NCI-H345 treated with DMSO at 0.1 percent for 48 hours (cell line): ENCODE results near the gene STIM1.
A peak's percentile ranks its signal among the peaks of the same experiment; 100 is the strongest.
"Not testable (repeated sequence)": the region's sequence is repeated elsewhere in the genome, so short reads cannot be mapped to it uniquely, and the experiment has no call there.

Experiments
- DNase-seq: peaks from one replicate; lab custom pipeline; 2025; ENCODE audit not compliant: unreplicated experiment; lab: John Stamatoyannopoulos, UW

STIM1 gene

DNA sequence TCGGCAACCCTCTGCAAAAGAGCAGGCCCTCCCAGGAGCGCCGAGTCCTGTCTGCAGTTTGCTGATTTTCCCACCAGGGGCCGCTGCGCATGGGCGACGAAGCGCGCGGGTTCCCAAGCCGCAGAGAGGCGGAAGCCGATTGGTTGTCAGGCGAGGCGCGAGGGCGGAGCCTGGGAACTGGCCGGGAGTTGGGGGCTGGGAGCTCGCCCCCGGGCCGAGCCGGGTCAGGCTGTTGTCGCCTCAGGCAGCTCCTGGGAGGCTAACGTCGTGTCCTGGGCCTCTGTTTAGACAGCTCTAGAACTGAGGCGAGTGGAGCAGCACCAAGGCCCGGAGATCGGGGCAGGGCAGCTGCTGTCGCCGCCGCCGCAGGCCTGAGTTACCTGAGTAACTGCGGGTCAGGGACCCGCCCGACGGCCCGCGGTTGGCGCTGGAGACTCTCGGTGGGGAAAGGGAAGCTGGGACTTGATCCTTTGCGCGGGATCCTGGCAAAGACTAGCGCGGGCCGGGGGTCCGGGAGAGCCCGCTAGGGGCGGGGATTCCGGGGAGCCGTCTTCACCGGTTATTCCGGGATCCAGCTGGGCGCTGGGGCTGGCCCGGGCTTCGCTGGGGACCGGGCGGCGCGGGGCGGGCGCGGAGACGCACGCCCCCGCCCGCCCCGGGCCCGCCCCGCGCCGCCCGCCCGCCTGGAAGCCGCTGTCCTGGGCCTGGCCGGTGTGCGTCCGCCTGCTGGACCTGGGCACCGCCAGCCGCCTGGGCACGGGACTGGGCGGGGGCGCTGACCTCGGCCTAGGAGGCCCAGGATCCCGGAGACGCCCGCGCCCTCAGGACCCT, at the start of gene STIM1:
Gene STIM1 (plus strand): TSS at position 688 of the 831 bp plus-strand sequence. CDS start 607 bp downstream, outside the sequence.
- peak; percentile 80 for DNase-seq

GRCh38 chr11:3807909-3808860, 47.3 kb upstream of the STIM1 start, which contains the start of gene PGAP2:
Gene PGAP2 (plus strand): TSS chr11:3808560. CDS start chr11:3811260, 2,700 bp downstream.
- peak; percentile 55 for DNase-seq

DNA sequence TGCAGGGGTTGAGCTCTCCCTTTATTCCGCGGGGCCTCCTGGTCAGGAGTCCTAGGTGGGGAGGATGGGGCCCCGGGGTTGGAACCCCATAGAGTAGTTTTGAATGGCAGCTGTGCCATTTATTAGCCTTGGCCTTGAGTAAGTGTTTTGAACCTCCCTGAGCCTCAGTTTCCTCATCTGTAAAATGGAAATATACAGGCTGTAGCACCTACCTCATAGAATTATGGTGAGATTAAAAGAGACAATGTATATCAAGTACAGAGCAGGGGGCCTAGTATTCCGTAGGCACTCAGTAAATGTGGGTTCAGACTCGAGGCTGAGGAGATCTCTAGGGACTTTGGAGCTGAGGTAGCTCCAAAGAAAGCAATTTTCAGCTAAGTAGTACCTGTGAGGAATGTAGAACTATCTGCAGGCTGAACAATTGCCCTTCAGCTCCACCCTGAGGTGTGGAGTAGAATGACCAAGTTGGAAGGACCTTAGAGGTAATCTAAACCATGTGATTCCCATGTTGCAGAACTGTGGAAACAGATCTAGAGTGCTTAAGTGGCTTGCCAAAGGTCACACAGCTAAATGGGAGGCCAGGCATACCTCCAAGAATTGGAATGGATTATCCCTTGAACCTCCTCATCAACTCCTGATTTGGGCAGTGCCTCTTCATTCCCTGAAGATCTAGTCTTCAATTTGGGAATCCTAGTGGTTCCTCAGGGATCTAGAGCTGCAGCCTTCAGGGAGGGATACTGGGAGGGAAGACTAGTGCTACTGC, 46.4 kb upstream of the STIM1 start:
- peak; percentile 7 for DNase-seq

GRCh38 chr11:3809624-3809928, 45.9 kb upstream of the STIM1 start:
- DNase-seq: no peak

GRCh38 chr11:3810446-3810845, 45.0 kb upstream of the STIM1 start:
- DNase-seq: no peak

DNA sequence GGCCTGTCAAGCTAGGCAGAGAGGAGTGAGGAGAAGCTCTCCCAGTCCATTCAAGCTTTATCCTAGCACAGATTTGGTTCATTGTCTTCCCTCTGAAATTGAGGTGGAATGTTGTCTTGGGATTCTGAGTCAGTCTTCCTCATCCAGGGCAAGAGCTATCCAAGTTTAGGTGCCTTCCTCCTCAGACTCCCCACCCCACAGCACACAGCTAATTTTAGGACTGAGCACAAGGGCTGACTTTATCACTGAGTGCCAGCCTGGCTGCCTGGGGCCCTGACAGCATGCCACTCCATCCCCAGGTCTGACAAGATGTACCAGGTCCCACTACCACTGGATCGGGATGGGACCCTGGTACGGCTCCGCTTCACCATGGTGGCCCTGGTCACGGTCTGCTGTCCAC, 44.5 kb upstream of the STIM1 start:
- DNase-seq: no peak

GRCh38 chr11:3814832-3815231, 40.6 kb upstream of the STIM1 start:
- not testable (repeated sequence) for DNase-seq

DNA sequence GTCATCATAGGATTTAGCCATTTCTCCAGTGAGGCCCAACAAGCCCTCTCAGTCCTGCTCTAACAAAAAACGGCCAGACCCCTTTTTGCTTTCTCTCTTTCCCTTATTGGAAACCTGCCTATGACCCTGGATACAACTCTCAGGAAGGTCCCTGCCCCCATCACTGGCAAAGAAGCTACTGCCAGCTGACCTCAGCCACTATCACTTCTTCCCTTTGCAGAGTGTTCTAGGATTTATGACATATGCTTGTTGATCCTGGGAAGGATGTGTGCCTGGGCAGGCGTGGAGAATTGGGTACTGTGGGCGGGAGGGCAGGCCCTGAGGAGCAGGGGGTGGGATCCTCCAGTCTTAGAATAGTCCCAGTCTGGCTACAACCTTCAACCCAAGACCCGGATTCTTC, 39.6 kb upstream of the STIM1 start:
- no peak for DNase-seq

GRCh38 chr11:3816673-3817072, 38.8 kb upstream of the STIM1 start:
- no peak for DNase-seq

GRCh38 chr11:3817181-3817800, 38.2 kb upstream of the STIM1 start:
- DNase-seq: no peak

- DNase-seq: no peak
These were observed 34.5 kb upstream of the STIM1 start for GRCh38 chr11:3820971-3821370.

DNA sequence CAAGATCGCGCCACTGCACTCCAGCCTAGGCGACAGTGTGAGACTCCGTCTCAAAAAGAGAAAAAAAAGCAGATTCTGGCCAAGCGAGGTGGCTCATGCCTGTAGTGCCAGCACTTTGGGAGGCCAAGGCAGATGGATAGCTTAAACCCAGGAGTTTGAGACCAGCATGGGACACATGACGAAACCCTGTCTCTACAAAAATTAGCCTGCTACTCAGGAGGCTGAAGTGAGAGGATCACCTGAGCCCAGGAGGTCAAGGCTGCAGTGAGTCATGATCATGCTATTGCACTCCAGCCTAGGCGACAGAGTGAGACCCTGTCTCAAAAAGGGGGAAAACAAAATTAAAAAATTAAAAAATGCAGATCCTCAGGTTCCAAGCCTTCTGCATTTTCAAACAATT, 33.2 kb upstream of the STIM1 start:
- DNase-seq: no peak

GRCh38 chr11:3823303-3823702, 32.2 kb upstream of the STIM1 start:
- DNase-seq: no peak

GRCh38 chr11:3823762-3824506, 31.5 kb upstream of the STIM1 start:
- DNase-seq: no peak

DNA sequence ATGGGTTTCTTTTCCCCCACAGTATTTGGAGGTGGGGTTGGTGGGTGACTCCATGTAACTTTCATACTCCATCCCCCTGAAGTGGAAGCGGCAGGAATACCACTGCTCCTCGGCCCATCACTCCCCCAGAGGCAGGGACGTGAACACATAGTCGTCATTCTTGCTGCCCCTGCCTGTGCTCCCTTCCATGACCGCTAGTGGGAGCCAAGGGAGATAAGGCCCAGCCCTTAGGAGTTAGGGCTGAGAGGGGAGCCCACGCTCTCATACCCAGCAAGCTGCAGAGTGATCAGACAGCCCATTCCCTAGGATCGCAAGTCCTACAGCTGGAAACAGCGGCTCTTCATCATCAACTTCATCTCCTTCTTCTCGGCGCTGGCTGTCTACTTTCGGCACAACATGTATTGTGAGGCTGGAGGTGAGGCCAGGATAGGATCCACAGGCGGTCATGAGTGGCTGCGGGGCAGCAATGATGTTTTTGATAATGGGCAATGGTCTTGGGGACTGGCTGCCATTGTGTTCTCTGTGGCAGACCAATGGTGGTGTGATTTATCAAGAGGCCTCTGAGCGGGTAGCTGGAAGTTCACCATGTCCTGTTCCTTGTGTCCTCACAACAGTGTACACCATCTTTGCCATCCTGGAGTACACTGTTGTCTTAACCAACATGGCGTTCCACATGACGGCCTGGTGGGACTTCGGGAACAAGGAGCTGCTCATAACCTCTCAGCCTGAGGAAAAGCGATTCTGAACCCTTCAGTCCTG, 30.6 kb upstream of the STIM1 start:
- DNase-seq: no peak

- DNase-seq: no peak
These were observed 29.9 kb upstream of the STIM1 start for GRCh38 chr11:3825473-3826154.

- DNase-seq: no peak
These were observed 28.7 kb upstream of the STIM1 start for GRCh38 chr11:3826721-3827120.

DNA sequence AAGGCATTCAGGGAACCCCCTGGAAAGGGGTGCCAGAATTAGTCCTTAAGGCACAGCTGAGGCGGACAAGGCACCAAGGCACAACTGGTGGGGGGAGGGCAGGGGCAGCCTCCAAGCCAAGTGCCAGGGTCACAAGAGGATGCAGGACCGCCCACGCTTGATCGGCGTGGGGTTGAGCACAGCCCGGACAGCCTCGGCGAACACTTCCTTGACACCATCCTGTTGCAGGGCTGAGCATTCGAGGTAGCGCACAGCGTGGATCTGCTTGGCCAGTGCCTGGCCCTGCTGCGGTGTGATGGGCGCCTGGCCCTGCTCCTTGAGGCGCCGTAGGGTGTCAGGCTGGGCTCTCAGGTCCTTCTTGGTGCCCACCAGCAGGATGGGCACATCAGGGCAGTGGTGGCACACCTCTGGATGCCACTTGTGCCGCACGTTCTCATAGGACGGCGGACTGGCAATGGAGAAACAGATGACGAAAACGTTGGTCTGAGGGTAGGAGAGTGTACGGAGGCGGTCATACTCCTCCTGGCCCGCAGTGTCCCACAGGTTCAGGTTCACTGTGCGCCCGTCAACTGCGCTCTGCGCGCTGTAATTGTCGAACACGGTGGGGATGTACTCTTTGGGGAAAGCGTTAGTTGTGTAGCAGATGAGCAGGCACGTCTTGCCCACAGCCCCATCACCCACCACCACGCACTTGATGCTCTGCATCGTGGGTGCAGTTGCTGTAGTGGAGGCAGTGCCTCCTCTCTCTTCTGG, 27.9 kb upstream of the STIM1 start:
- no peak for DNase-seq
